CD14-positive monocyte (primary cell): ENCODE data around the gene SLC30A3. TPM values are rescaled to one million over a fixed set of nuclear protein-coding genes. Genes with fewer than 3 reads are reported as not detected.
A peak's percentile ranks its signal among the peaks of the same experiment; 100 is the strongest.

Experiments
- DNase-seq, 3 donors: peaks; one replicate each; pipeline ENCODE4 v3.0.0-alpha.2; 2011 to 2022
- H2AFZ ChIP-seq: 2 replicates; pipeline ENCODE4 v1.6.0; 2012; ENCODE audit warnings: mild to moderate bottlenecking, low read depth, low read length, inconsistent platforms; ENCODE audit not compliant: insufficient read depth, poor library complexity, severe bottlenecking
- H3K27ac ChIP-seq, 2 donors: 1 replicate in 1 of 2; 2 replicates in 1 of 2; pipeline ENCODE4 v1.5.1; 2012 to 2013; ENCODE audit warnings: low read length in 2 of 2, control low read depth in 1 of 2, inconsistent platforms in 1 of 2, low read depth in 1 of 2, mild to moderate bottlenecking in 1 of 2
- H3K27me3 ChIP-seq, 2 donors: one replicate each; pipeline versions ENCODE4 v1.6.0 to v1.6.1; 2011 to 2013; ENCODE audit warnings: low read length in 2 of 2; ENCODE audit not compliant: control insufficient read depth in 2 of 2, insufficient read depth in 2 of 2
- H3K36me3 ChIP-seq, 2 donors: replicated peaks in 1 of 2; 1 replicate in 1 of 2; 2 replicates in 1 of 2; pipeline versions ENCODE4 v1.5.1 to v1.6.1; 2012 to 2013; ENCODE audit warnings: low read length in 2 of 2, control low read depth in 1 of 2, inconsistent platforms in 1 of 2, mild to moderate bottlenecking in 1 of 2; ENCODE audit not compliant: insufficient read depth in 2 of 2, control insufficient read depth in 1 of 2
- H3K4me1 ChIP-seq, 2 donors: 1 replicate in 1 of 2; 2 replicates in 1 of 2; pipeline versions ENCODE4 v1.5.1 to v1.6.1; 2012 to 2013; ENCODE audit warnings: low read length in 2 of 2, control low read depth in 1 of 2, inconsistent platforms in 1 of 2, mild to moderate bottlenecking in 1 of 2, moderate library complexity in 1 of 2; ENCODE audit not compliant: insufficient read depth in 2 of 2, control insufficient read depth in 1 of 2
- H3K4me2 ChIP-seq: replicated peaks from 2 replicates; pipeline ENCODE3; 2012; ENCODE audit warnings: low read length, moderate library complexity, mild to moderate bottlenecking; ENCODE audit not compliant: poor library complexity, severe bottlenecking; ENCODE audit errors: extremely low read depth
- H3K4me3 ChIP-seq, 3 experiments: fragments of 200-600 bp in 1 of 3; sonication (generic) in 1 of 3; replicated peaks in 1 of 3; 1 replicate in 2 of 3; 2 replicates in 1 of 3; pipeline ENCODE4 v1.5.1; 2011 to 2013; ENCODE audit warnings: low read length in 3 of 3, mild to moderate bottlenecking in 3 of 3, control low read depth in 2 of 3, low read depth in 2 of 3, inconsistent platforms in 1 of 3, moderate library complexity in 1 of 3
- H3K79me2 ChIP-seq: 2 replicates; pipeline ENCODE4 v1.6.0; 2012; ENCODE audit warnings: mild to moderate bottlenecking, control low read depth, inconsistent platforms, low read length, moderate library complexity; ENCODE audit not compliant: insufficient read depth
- H3K9ac ChIP-seq: 2 replicates; pipeline ENCODE4 v1.6.0; 2017; ENCODE audit warnings: low read length, mild to moderate bottlenecking; ENCODE audit not compliant: insufficient read depth, poor library complexity, severe bottlenecking
- H3K9me3 ChIP-seq, 2 donors: replicated peaks in 1 of 2; 1 replicate in 1 of 2; 2 replicates in 1 of 2; pipeline versions ENCODE4 v1.5.1 to v1.6.1; 2012 to 2013; ENCODE audit warnings: low read length in 2 of 2, control low read depth in 1 of 2; ENCODE audit not compliant: control insufficient read depth in 1 of 2, insufficient read depth in 1 of 2
- H4K20me1 ChIP-seq: 2 replicates; pipeline ENCODE4 v1.6.0; 2012; ENCODE audit warnings: mild to moderate bottlenecking, low read length, control low read depth, moderate library complexity; ENCODE audit not compliant: insufficient read depth
- H3K27ac Mint-ChIP-seq, 7 donors: one replicate each; pipeline ENCODE4 v1.8.0; 2020; ENCODE audit warnings: mild to moderate bottlenecking in 7 of 7, mixed read lengths in 7 of 7, moderate library complexity in 6 of 7, inconsistent platforms in 2 of 7
- H3K27me3 Mint-ChIP-seq, 3 donors: one replicate each; pipeline ENCODE4 v1.8.0; 2021 to 2022; ENCODE audit warnings: low read depth in 3 of 3, mild to moderate bottlenecking in 3 of 3, mixed read lengths in 3 of 3, moderate library complexity in 3 of 3, inconsistent platforms in 1 of 3
- H3K36me3 Mint-ChIP-seq, 2 donors: one replicate each; pipeline ENCODE4 v1.8.0; 2020; ENCODE audit warnings: mixed read lengths in 2 of 2, inconsistent platforms in 1 of 2, mild to moderate bottlenecking in 1 of 2
- H3K4me1 Mint-ChIP-seq: one replicate; pipeline ENCODE4 v1.8.0; 2020; ENCODE audit warnings: mild to moderate bottlenecking, mixed read lengths
- H3K4me3 Mint-ChIP-seq, 2 donors: one replicate each; pipeline ENCODE4 v1.8.0; 2020; ENCODE audit warnings: mild to moderate bottlenecking in 2 of 2, mixed read lengths in 2 of 2, moderate library complexity in 1 of 2
- H3K9me3 Mint-ChIP-seq, 7 donors: one replicate each; pipeline ENCODE4 v1.8.0; 2020 to 2022; ENCODE audit warnings: mixed read lengths in 7 of 7, mild to moderate bottlenecking in 6 of 7, moderate library complexity in 6 of 7, inconsistent platforms in 2 of 7
- WGBS: methylation state at CpG from one replicate; pipeline ENCODE4 v1.1.5; 2013; ENCODE audit warnings: missing lambda C conversion rate; ENCODE audit not compliant: insufficient coverage; 5-methylcytosine and 5-hydroxymethylcytosine counted together
- intact Hi-C, 2 donors: fragments of 100-400 bp; cut with micrococcal nuclease; formaldehyde crosslinking; loops; one replicate each; pipeline versions ENCODE4 v1.15.0 to v1.15.1; 2023
- polyA plus RNA-seq, 3 donors: library from polyadenylated mRNA; depleted of rRNA in 1 of 3; unstranded in 2 of 3; stranded (reverse) in 1 of 3; fragments of 300-500 nt in 2 of 3; fragments of >200 nt in 1 of 3; fragmentation: Illumina TruSeq in 2 of 3; gene quantifications; 1 replicate in 2 of 3; 2 replicates in 1 of 3; pipeline ENCODE4 v1.2.3, GENCODE V29; 2012 to 2021
- TF ChIP-seq, protein P1 (sequence below): fragments of 200-600 bp; IDR thresholded peaks from one replicate; pipeline ENCODE4 v1.8.0; 2022; ENCODE audit warnings: antibody characterized with exemption, mild to moderate bottlenecking

The SLC30A3 gene
- polyA plus RNA-seq, 3 donors: 0.08 TPM; not detected in 2

DNA sequence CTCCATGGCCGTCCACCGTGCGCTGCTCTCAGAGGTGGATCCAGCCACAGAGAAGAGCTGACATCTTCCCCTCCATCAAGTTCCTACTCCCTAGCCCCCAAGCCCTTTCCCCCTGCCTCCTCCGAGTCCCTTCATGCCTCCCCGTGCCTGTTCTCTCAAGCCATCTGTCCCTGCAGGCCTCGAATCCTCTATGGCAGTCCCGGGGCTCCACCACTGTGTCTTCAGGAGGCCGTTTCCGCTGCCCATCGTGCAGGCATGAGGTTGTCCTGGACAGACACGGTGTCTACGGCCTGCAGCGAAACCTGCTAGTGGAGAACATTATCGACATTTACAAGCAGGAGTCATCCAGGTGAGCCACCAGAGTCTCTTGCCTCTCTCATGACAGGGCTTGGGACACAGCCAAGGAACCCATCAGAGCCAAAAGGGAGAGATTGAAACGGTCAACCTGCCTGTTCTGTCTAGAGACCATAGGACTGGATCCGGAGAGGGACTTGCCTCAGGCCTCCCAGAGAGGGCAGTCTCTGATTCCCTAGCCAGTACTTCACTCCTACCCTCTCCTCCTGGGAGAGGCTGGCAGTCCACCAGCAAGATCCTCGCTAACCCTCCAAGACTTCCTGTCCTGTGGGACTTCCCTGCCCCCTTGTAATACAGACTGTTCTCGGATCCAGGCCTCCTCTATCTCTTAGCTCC is 35.7 kb upstream of the SLC30A3 start:
- Histone ChIP-seq H3K4me1 (peaks cover 15 to 17% of the 10 kb centered on the region in 2 donors), H4K20me1 (no peaks in the 10 kb centered on the region), H3K79me2 (no peaks in the 10 kb centered on the region), H3K27me3 (no peaks in the 10 kb centered on the region), H3K4me2 (no peak overlapping the region), H3K36me3 (no peaks in the 10 kb centered on the region), H3K9me3 (no peaks in the 10 kb centered on the region), H3K27ac (no peak overlapping the region), H3K9ac (no peak overlapping the region), H3K4me3 (no peak overlapping the region), H2AFZ (peak overlapping the region; percentile 30)
- H3K9me3 Mint-ChIP-seq: no peaks in the 10 kb centered on the region
- DNase-seq: no peak
- H3K27ac Mint-ChIP-seq: no peak overlapping the region
- peaks cover 4 to 9% (median 5%) of the 10 kb centered on the region in 3 donors for H3K27me3 Mint-ChIP-seq
- intact Hi-C loops: no loop called here
- H3K36me3 Mint-ChIP-seq: no peaks in the 10 kb centered on the region
- no peak overlapping the region for H3K4me3 Mint-ChIP-seq
- TF ChIP-seq, protein P1, sequence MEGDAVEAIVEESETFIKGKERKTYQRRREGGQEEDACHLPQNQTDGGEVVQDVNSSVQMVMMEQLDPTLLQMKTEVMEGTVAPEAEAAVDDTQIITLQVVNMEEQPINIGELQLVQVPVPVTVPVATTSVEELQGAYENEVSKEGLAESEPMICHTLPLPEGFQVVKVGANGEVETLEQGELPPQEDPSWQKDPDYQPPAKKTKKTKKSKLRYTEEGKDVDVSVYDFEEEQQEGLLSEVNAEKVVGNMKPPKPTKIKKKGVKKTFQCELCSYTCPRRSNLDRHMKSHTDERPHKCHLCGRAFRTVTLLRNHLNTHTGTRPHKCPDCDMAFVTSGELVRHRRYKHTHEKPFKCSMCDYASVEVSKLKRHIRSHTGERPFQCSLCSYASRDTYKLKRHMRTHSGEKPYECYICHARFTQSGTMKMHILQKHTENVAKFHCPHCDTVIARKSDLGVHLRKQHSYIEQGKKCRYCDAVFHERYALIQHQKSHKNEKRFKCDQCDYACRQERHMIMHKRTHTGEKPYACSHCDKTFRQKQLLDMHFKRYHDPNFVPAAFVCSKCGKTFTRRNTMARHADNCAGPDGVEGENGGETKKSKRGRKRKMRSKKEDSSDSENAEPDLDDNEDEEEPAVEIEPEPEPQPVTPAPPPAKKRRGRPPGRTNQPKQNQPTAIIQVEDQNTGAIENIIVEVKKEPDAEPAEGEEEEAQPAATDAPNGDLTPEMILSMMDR: no peak
- H3K4me1 Mint-ChIP-seq: peaks cover 22% of the 10 kb centered on the region
- WGBS: 97% methylated on average over 17 of the region's 18 CpGs

DNA sequence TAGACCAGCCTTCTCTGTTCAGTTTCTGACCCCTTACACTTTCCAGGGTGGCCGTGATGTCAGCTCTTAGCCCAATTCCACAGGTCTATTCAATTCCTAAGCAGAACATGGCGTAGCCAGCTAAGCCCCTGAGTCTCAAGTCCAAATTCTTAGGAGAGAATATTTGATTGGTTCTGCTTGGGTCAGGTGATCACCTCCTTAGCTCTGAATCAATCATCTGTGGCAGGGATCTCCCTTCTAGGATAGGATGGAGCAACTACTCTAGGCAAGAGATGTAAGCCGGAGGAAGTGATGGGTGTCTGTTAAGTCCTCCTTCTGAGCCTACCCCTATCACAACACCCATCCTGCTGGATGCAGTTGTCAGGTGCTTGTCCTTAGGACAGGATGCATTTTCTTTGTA is 34.3 kb upstream of the SLC30A3 start:
- H4K20me1 ChIP-seq: no peaks in the 10 kb centered on the region
- peaks cover 3 to 10% (median 8%) of the 10 kb centered on the region in 3 donors for H3K27me3 Mint-ChIP-seq
- TF ChIP-seq, protein P1: no peak
- intact Hi-C loops: no loop called here
- no peak overlapping the region for H3K4me3 ChIP-seq
- H2AFZ ChIP-seq: peak overlapping the region; percentile 66
- H3K9ac ChIP-seq: no peak overlapping the region
- DNase-seq: peak in 1 of 3 donors; percentile 18
- peaks cover 13 to 15% of the 10 kb centered on the region in 2 donors for H3K4me1 ChIP-seq
- H3K9me3 ChIP-seq: no peaks in the 10 kb centered on the region
- no peaks in the 10 kb centered on the region for H3K79me2 ChIP-seq
- no peak overlapping the region for H3K4me2 ChIP-seq
- H3K9me3 Mint-ChIP-seq: no peaks in the 10 kb centered on the region
- H3K27me3 ChIP-seq: no peaks in the 10 kb centered on the region
- H3K36me3 Mint-ChIP-seq: no peaks in the 10 kb centered on the region
- H3K4me3 Mint-ChIP-seq: no peak overlapping the region
- H3K27ac Mint-ChIP-seq: peak overlapping the region in 4 of 7 donors; percentile 46 to 79 (median 62)
- H3K4me1 Mint-ChIP-seq: peaks cover 16% of the 10 kb centered on the region
- H3K36me3 ChIP-seq: no peaks in the 10 kb centered on the region
- peak overlapping the region in 1 of 2 donors; percentile 41 for H3K27ac ChIP-seq
- WGBS: no CpG with 5 or more reads among the region's 3 CpGs
